Endothelial cell of umbilical vein (primary cell): ENCODE data around the gene CEP83. TPM values are rescaled to one million over a fixed set of nuclear protein-coding genes. Genes with fewer than 3 reads are reported as not detected.

Source experiments
- BruUV-seq: library from RNA; stranded (reverse); fragments of 400-500 nt; replicated peaks from 2 replicates; lab custom pipeline; 2021; lab: Mats Ljungman, UMichigan
- CTCF ChIA-PET: fragments of 300-600, 350-600 bp; sonication (Branson Sonifier 250); formaldehyde crosslinking; loops from one replicate; lab custom pipeline; 2021; ENCODE audit warnings: antibody characterized with exemption, inconsistent platforms; lab: Charles Lee
- POLR2A ChIA-PET: fragments of 300-600, 350-600 bp; sonication (Branson Sonifier 250); formaldehyde crosslinking; loops from one replicate; lab custom pipeline; 2021; ENCODE audit warnings: antibody characterized with exemption, inconsistent platforms; lab: Charles Lee
- DNase-seq: peaks from one replicate; pipeline ENCODE4 v3.0.0-alpha.2; 2011; ENCODE audit warnings: low read depth, low spot score
- FAIRE-seq: peaks from 2 replicates; lab custom pipeline; 2011; peaks lifted over from hg19 to GRCh38; lab: Jason Lieb, UNC
- H2AFZ ChIP-seq: 2 replicates; pipeline ENCODE4 v1.6.0; 2012; ENCODE audit warnings: low read depth, low read length, control low read depth, inconsistent platforms
- H3K27ac ChIP-seq: 2 replicates; pipeline ENCODE4 v1.5.1; 2011; ENCODE audit warnings: low read depth, mild to moderate bottlenecking, control low read depth, low read length, moderate library complexity; ENCODE audit not compliant: insufficient read depth
- H3K27me3 ChIP-seq, 2 experiments: 2 replicates each; pipeline versions ENCODE4 v1.6.0 to v1.6.1; 2011; ENCODE audit warnings: low read length in 2 of 2, mixed read lengths in 1 of 2; ENCODE audit not compliant: control insufficient read depth in 2 of 2, insufficient read depth in 2 of 2
- H3K36me3 ChIP-seq, 2 experiments: 2 replicates in 1 of 2; 3 replicates in 1 of 2; pipeline ENCODE4 v1.5.1; 2011; ENCODE audit warnings: low read length in 2 of 2, mild to moderate bottlenecking in 1 of 2, moderate library complexity in 1 of 2; ENCODE audit not compliant: control insufficient read depth in 2 of 2, insufficient read depth in 2 of 2; ENCODE audit errors: extremely low read depth in 1 of 2
- H3K4me1 ChIP-seq: 3 replicates; pipeline ENCODE4 v1.5.1; 2011; ENCODE audit warnings: mild to moderate bottlenecking, low read length; ENCODE audit not compliant: control insufficient read depth, insufficient read depth; ENCODE audit errors: extremely low read depth
- H3K4me2 ChIP-seq: 2 replicates; pipeline ENCODE4 v1.6.1; 2011; ENCODE audit warnings: low read length, control low read depth, mixed read lengths; ENCODE audit not compliant: insufficient read depth
- H3K4me3 ChIP-seq, 3 experiments: fragments of 200-600 bp in 1 of 3; sonication (generic), shearing (Covaris generic) in 1 of 3; replicated peaks in 1 of 3; 2 replicates each; pipeline ENCODE4 v1.5.1; 2011 to 2016; ENCODE audit warnings: control low read depth in 3 of 3, low read length in 3 of 3, mild to moderate bottlenecking in 2 of 3, inconsistent platforms in 1 of 3, low read depth in 1 of 3, moderate library complexity in 1 of 3; ENCODE audit not compliant: insufficient read depth in 1 of 3
- H3K79me2 ChIP-seq: 2 replicates; pipeline ENCODE4 v1.6.0; 2012; ENCODE audit warnings: low read length, inconsistent platforms; ENCODE audit not compliant: control insufficient read depth, insufficient read depth
- H3K9ac ChIP-seq: replicated peaks from 2 replicates; pipeline ENCODE3; 2011; ENCODE audit warnings: low read length, control low read depth; ENCODE audit not compliant: insufficient read depth; ENCODE audit errors: extremely low read depth
- H3K9me1 ChIP-seq: replicated peaks from 3 replicates; pipeline ENCODE4 v1.6.0; 2011; ENCODE audit warnings: mild to moderate bottlenecking, low read length; ENCODE audit not compliant: control insufficient read depth, insufficient read depth; ENCODE audit errors: extremely low read depth
- H3K9me3 ChIP-seq: replicated peaks from 2 replicates; pipeline ENCODE4 v1.5.1; 2012; ENCODE audit warnings: low read length, inconsistent platforms; ENCODE audit not compliant: control insufficient read depth, insufficient read depth
- H4K20me1 ChIP-seq: replicated peaks from 2 replicates; pipeline ENCODE3; 2011; ENCODE audit warnings: mild to moderate bottlenecking, low read length; ENCODE audit not compliant: control insufficient read depth, insufficient read depth; ENCODE audit errors: extremely low read depth
- EZH2 ChIP-seq: IDR thresholded peaks from 2 replicates; pipeline ENCODE4 v1.6.1; 2012; ENCODE audit warnings: borderline replicate concordance, low read depth, mild to moderate bottlenecking, moderate library complexity, low read length, inconsistent platforms; ENCODE audit not compliant: severe bottlenecking
- FOS ChIP-seq: IDR thresholded peaks from 2 replicates; pipeline ENCODE4 v1.6.1; 2011; ENCODE audit warnings: mild to moderate bottlenecking, low read length, moderate library complexity, borderline replicate concordance; ENCODE audit not compliant: insufficient read depth
- GATA2 ChIP-seq: IDR thresholded peaks from 2 replicates; pipeline ENCODE4 v1.7.0; 2011; ENCODE audit warnings: low read depth, mild to moderate bottlenecking, moderate library complexity, mixed read lengths, low read length; ENCODE audit not compliant: insufficient read length, insufficient read depth
- JUN ChIP-seq: IDR thresholded peaks from 2 replicates; pipeline ENCODE4 v1.6.1; 2011; ENCODE audit warnings: borderline replicate concordance, low read depth; ENCODE audit not compliant: insufficient read length, insufficient read depth
- MYC ChIP-seq: IDR thresholded peaks from one replicate; pipeline ENCODE4 v1.6.1; 2011; ENCODE audit warnings: mild to moderate bottlenecking, low read depth, low read length
- POLR2A ChIP-seq: IDR thresholded peaks from 2 replicates; pipeline ENCODE4 v1.6.1; 2012; ENCODE audit warnings: low read depth, mild to moderate bottlenecking, control low read depth, low read length
- POLR2AphosphoS5 ChIP-seq: IDR thresholded peaks from 2 replicates; pipeline ENCODE4 v1.6.1; 2012; ENCODE audit warnings: low read depth, mild to moderate bottlenecking, control low read depth, low read length, moderate library complexity; ENCODE audit not compliant: insufficient read depth
- dilution Hi-C: fragments of 300-500 bp; cut with MboI; formaldehyde crosslinking; loops from one replicate; pipeline ENCODE4 v1.15.0; 2019; ENCODE audit warnings: low sequenced_read_pairs; ENCODE audit not compliant: extremely low pct_ligation_motif_present
- intact Hi-C: fragments of 100-400 bp; cut with micrococcal nuclease; formaldehyde crosslinking; loops from one replicate; pipeline ENCODE4 v1.10.0; 2022
- polyA plus RNA-seq, 4 experiments: library from polyadenylated mRNA; depleted of rRNA in 3 of 4; stranded (reverse) in 3 of 4; unstranded in 1 of 4; fragments of >200 nt; gene quantifications; 2 replicates each; pipeline versions ENCODE4 v1.2.1 to v1.2.3, GENCODE V29; 2011 to 2012; ENCODE audit warnings: missing spikeins in 1 of 4
- total RNA-seq: library from RNA; stranded (reverse); gene quantifications from 2 replicates; pipeline ENCODE4 v1.2.3, GENCODE V29; 2021
- TF ChIP-seq, protein P1 (sequence below): IDR thresholded peaks from 2 replicates; pipeline ENCODE4 v1.6.1; 2011; ENCODE audit not compliant: insufficient read depth, insufficient read length
- TF ChIP-seq, protein P2 (sequence below), 2 donors: IDR thresholded peaks; 1 replicate in 1 of 2; 2 replicates in 1 of 2; pipeline ENCODE4 v1.5.1; 2011; ENCODE audit warnings: low read length in 2 of 2, mild to moderate bottlenecking in 2 of 2, moderate library complexity in 2 of 2, control low read depth in 1 of 2, inconsistent platforms in 1 of 2, low read depth in 1 of 2; ENCODE audit not compliant: insufficient read depth in 1 of 2; ENCODE audit errors: extremely low read depth in 1 of 2

The CEP83 gene
- total and polyA plus RNA-seq, 2 donors (not counting 3 experiments of a cell fraction or from before 2014, with no cell fraction given), result 2.9 to 15.3 TPM

DNA sequence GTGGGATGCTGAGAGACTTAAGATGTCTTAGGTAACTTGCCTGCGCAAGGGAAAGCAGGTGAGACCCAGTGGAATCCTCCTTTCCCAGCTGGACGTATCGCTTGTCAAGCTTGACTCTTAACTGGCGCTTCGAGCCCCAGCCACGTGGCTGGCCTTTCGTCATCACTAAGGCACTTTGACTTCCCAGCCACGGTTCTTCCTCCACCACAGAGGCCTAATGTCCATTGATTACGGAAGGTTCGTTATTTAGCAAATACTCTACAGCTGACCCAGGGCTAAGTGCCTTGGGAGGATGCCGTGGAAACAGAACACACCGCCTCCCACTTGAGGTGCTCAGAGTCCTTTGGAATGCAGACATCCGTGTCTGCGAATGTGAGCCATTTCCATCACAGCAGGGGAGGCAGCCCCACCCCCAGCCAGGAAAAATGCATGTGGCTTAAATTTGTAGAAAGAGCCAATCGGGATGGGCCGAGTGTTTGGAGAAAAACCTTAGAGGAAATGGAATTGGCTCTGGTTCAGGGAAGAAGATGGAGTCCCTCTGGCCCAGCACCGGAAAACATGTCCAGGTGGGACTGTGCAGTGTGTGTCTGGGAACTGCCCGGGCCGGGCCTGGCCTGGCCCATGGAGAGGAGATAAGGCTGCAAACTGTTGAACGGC, 195.6 kb downstream of the CEP83 start:
- Histone ChIP-seq H3K36me3 (no peaks in the 10 kb centered on the region), H3K4me2 (no peak overlapping the region), H3K4me1 (no peaks in the 10 kb centered on the region), H4K20me1 (no peaks in the 10 kb centered on the region), H3K9me3 (no peaks in the 10 kb centered on the region), H3K4me3 (no peak overlapping the region), H3K9me1 (no peaks in the 10 kb centered on the region), H3K27ac (no peak overlapping the region), H3K79me2 (no peaks in the 10 kb centered on the region), H2AFZ (no peak overlapping the region), H3K27me3 (peaks cover 7 to 13% of the 10 kb centered on the region in 2 experiments), H3K9ac (no peak overlapping the region)
- dilution Hi-C loops (no loop called here), intact Hi-C loops (no loop called here)
- TF ChIP-seq EZH2 (no peak), POLR2A (no peak), JUN (no peak), POLR2AphosphoS5 (no peak), MYC (no peak), GATA2 (no peak), FOS (no peak)
- TF ChIP-seq, protein P1, sequence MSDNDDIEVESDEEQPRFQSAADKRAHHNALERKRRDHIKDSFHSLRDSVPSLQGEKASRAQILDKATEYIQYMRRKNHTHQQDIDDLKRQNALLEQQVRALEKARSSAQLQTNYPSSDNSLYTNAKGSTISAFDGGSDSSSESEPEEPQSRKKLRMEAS, result no peak
- TF ChIP-seq, protein P2, sequence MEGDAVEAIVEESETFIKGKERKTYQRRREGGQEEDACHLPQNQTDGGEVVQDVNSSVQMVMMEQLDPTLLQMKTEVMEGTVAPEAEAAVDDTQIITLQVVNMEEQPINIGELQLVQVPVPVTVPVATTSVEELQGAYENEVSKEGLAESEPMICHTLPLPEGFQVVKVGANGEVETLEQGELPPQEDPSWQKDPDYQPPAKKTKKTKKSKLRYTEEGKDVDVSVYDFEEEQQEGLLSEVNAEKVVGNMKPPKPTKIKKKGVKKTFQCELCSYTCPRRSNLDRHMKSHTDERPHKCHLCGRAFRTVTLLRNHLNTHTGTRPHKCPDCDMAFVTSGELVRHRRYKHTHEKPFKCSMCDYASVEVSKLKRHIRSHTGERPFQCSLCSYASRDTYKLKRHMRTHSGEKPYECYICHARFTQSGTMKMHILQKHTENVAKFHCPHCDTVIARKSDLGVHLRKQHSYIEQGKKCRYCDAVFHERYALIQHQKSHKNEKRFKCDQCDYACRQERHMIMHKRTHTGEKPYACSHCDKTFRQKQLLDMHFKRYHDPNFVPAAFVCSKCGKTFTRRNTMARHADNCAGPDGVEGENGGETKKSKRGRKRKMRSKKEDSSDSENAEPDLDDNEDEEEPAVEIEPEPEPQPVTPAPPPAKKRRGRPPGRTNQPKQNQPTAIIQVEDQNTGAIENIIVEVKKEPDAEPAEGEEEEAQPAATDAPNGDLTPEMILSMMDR (IDR thresholded peaks at IDR 0.05; ENCODE audit: extremely low read depth in 1 of 2, insufficient read depth in 1 of 2, low read depth in 1 of 2, low read length in 2 of 2), result no peak
- no peak for DNase-seq
- ChIA-PET POLR2A (no interaction called here), CTCF (no interaction called here)
- BruUV-seq, result no TSS peak
- FAIRE-seq, result no peak
